ENCODE measurements around the gene GNB1L. TPM values are rescaled to one million over a fixed set of nuclear protein-coding genes. Genes with fewer than 3 reads are reported as not detected.

GNB1L gene
- total and polyA plus RNA-seq, 9 of the 15 experiments (the other 6 are each of a cell fraction or from before 2014, with no cell fraction given) = 0.56 to 50.5 (median 10.2) TPM

DNA sequence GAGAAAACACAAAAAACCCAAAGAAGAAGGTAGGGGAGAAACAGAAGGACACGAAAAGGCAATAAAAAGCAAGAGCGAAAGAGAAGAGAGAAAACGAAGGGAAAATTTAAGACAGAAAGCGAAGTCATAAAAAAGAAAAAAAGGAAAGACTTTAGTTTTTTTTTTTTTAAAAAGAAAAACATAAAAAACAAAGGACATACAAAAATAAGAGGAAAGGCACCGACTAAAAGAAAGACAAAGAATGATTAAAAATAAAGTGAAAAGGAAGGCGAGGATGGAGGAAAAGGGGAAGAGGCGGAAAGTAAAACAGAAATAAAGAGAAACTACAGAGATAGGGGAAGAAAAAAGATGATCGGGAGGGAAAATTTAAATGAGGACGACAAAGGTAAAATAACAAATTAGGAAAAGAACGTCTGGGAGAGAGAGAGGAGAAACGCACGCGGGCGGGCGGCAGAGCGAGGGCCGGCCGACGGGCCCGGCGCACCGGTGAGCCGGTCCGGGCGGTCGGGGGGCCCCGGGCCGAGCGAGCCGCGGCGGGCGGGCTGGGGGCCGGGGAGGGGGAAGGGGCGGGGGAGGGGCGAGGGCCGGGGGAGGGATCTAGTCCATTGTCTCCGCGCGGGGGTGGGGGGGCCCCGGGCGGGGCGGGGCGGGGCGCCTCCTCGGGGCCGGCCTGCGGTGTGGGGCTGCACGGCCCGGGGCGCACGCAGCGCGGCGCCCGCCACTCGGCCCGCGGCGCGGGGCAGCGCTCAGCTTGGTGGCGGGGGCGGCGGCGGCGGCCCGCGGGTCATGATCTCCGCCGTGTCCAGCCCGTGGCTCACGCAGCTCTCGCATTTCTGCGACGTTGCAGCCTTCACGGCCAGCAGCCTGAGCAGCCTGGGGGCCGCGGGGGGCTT, 94.4 kb downstream of the GNB1L start, which contains the start of gene TBX1 (continued):
- TF ChIP-seq ZC3H11A (IDR thresholded peaks at IDR 0.05; ENCODE audit: low read depth, low read length) (peak; percentile 66; the same call in 1 of the 2 replicates), PURB (CRISPR knock-in tag; IDR thresholded peaks at IDR 0.05; ENCODE audit: low read depth) (no peak), POLR2A (conservative IDR thresholded peaks at IDR 0.05) (peak; percentile 46; the same call in 1 of the 2 replicates), FOXP1 (CRISPR knock-in tag; IDR thresholded peaks at IDR 0.05) (no peak), SREBF1 (IDR thresholded peaks at IDR 0.05; ENCODE audit: borderline replicate concordance, low read depth, low read length) (no peak), RFX5 (IDR thresholded peaks at IDR 0.05; ENCODE audit: low read depth, low read length) (no peak), NFATC3 (IDR thresholded peaks at IDR 0.05) (peak; percentile 92), ZNF436 (CRISPR knock-in tag; IDR thresholded peaks at IDR 0.05) (no peak), ZNF586 (CRISPR knock-in tag; conservative IDR thresholded peaks at IDR 0.05) (0 out of 2 replicates have a peak, but pooled peaks have one; percentile 5), EHMT2 (IDR thresholded peaks at IDR 0.05) (peak; percentile 74), XRCC3 (IDR thresholded peaks at IDR 0.05) (no peak), ELF4 (CRISPR knock-in tag; IDR thresholded peaks at IDR 0.05) (peak; percentile 87), ZNF217 (CRISPR knock-in tag; IDR thresholded peaks at IDR 0.05) (no peak), CC2D1A (IDR thresholded peaks at IDR 0.05) (peak; percentile 70), TEAD1 (CRISPR knock-in tag; IDR thresholded peaks at IDR 0.05) (no peak), ZNF740 (CRISPR knock-in tag; IDR thresholded peaks at IDR 0.05) (no peak), ZNF740 (tag; IDR thresholded peaks at IDR 0.05) (peak in 1 of 2 experiments; percentile 70; a peak in 1 of 4 replicates)
- TF ChIP-seq, protein P1, sequence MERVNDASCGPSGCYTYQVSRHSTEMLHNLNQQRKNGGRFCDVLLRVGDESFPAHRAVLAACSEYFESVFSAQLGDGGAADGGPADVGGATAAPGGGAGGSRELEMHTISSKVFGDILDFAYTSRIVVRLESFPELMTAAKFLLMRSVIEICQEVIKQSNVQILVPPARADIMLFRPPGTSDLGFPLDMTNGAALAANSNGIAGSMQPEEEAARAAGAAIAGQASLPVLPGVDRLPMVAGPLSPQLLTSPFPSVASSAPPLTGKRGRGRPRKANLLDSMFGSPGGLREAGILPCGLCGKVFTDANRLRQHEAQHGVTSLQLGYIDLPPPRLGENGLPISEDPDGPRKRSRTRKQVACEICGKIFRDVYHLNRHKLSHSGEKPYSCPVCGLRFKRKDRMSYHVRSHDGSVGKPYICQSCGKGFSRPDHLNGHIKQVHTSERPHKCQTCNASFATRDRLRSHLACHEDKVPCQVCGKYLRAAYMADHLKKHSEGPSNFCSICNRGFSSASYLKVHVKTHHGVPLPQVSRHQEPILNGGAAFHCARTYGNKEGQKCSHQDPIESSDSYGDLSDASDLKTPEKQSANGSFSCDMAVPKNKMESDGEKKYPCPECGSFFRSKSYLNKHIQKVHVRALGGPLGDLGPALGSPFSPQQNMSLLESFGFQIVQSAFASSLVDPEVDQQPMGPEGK (CRISPR knock-in tag; IDR thresholded peaks at IDR 0.05; ENCODE audit: borderline replicate concordance) = no peak
- TF ChIP-seq, protein P2, sequence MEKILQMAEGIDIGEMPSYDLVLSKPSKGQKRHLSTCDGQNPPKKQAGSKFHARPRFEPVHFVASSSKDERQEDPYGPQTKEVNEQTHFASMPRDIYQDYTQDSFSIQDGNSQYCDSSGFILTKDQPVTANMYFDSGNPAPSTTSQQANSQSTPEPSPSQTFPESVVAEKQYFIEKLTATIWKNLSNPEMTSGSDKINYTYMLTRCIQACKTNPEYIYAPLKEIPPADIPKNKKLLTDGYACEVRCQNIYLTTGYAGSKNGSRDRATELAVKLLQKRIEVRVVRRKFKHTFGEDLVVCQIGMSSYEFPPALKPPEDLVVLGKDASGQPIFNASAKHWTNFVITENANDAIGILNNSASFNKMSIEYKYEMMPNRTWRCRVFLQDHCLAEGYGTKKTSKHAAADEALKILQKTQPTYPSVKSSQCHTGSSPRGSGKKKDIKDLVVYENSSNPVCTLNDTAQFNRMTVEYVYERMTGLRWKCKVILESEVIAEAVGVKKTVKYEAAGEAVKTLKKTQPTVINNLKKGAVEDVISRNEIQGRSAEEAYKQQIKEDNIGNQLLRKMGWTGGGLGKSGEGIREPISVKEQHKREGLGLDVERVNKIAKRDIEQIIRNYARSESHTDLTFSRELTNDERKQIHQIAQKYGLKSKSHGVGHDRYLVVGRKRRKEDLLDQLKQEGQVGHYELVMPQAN (IDR thresholded peaks at IDR 0.05; ENCODE audit: borderline replicate concordance) = peak; percentile 89
- TF ChIP-seq, protein P3, sequence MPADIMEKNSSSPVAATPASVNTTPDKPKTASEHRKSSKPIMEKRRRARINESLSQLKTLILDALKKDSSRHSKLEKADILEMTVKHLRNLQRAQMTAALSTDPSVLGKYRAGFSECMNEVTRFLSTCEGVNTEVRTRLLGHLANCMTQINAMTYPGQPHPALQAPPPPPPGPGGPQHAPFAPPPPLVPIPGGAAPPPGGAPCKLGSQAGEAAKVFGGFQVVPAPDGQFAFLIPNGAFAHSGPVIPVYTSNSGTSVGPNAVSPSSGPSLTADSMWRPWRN (IDR thresholded peaks at IDR 0.05; ENCODE audit: low read depth) = peak; percentile 45; the same call in 1 of the 2 replicates
- TF ChIP-seq, protein P4, sequence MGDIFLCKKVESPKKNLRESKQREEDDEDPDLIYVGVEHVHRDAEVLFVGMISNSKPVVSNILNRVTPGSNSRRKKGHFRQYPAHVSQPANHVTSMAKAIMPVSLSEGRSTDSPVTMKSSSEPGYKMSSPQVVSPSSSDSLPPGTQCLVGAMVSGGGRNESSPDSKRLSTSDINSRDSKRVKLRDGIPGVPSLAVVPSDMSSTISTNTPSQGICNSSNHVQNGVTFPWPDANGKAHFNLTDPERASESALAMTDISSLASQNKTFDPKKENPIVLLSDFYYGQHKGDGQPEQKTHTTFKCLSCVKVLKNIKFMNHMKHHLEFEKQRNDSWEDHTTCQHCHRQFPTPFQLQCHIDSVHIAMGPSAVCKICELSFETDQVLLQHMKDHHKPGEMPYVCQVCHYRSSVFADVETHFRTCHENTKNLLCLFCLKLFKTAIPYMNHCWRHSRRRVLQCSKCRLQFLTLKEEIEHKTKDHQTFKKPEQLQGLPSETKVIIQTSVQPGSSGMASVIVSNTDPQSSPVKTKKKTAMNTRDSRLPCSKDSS (IDR thresholded peaks at IDR 0.05; ENCODE audit: low read depth, partially characterized antibody) = peak; percentile 79
